ENCODE results near the gene EAF1.
"Not testable (repeated sequence)": the region's sequence is repeated elsewhere in the genome, so short reads cannot be mapped to it uniquely, and the experiment has no call there.

DNA sequence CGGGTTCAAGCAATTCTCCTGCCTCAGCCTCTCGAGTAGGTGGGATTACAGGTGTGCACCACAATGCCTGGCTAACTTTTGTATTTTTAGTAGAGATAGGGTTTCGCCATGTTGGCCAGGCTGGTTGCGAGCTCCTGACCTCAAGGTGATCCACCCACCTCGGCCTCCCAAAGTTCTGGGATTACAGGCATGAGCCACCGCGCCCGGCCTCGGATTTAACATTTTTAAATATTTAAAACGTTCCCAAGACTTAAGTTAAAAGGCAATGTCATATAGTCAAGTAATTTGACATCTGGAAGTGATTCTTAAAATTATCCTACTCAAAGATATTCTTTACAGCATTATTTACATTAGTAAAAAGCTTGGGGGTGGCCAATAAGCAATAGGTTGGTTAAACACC lies 29.5 kb downstream of the EAF1 start:
- not testable (repeated sequence) for TF ChIP-seq SIX5 (IDR thresholded peaks at IDR 0.05; ENCODE audit: low read depth, low read length); POLR2A (IDR thresholded peaks at IDR 0.05; ENCODE audit: control extremely low read depth in 1 of 2, low read depth in 2 of 2, low read length in 2 of 2); ZNF274 (IDR thresholded peaks at IDR 0.05; ENCODE audit: borderline replicate concordance, extremely low read depth, low read length)

Measured in H1 (cell line).